Tibial nerve (tissue), 4 donors: ENCODE measurements around the gene PNPLA3. TPM values are rescaled to one million over a fixed set of nuclear protein-coding genes. Genes with fewer than 3 reads are reported as not detected.
A peak's percentile ranks its signal among the peaks of the same experiment; 100 is the strongest.

Source experiments
- DNase-seq, 2 donors: peaks; one replicate each; pipeline ENCODE4 v3.0.0-alpha.2; 2019; ENCODE audit warnings: low spot score in 2 of 2
- H3K27ac ChIP-seq, 4 donors: fragments of 200-600 bp; sonication (generic) in 3 of 4; one replicate each; pipeline ENCODE4 v1.5.1; 2017 to 2019; ENCODE audit warnings: mild to moderate bottlenecking in 1 of 4
- H3K27me3 ChIP-seq, 2 donors: fragments of 200-600 bp; sonication (generic) in 1 of 2; one replicate each; pipeline versions ENCODE4 v1.5.1 to v1.6.0; 2017 to 2019
- H3K36me3 ChIP-seq, 3 donors: fragments of 200-600 bp; sonication (generic); one replicate each; pipeline ENCODE4 v1.5.1; 2018 to 2019
- H3K4me1 ChIP-seq, 4 donors: fragments of 200-600 bp; sonication (generic) in 3 of 4; one replicate each; pipeline ENCODE4 v1.5.1; 2017 to 2019
- H3K4me3 ChIP-seq, 4 donors: fragments of 200-600 bp; sonication (generic) in 3 of 4; one replicate each; pipeline ENCODE4 v1.5.1; 2017 to 2019; ENCODE audit warnings: mild to moderate bottlenecking in 1 of 4, moderate library complexity in 1 of 4
- H3K9me3 ChIP-seq, 4 donors: fragments of 200-600 bp; sonication (generic) in 3 of 4; one replicate each; pipeline ENCODE4 v1.5.1; 2017 to 2019
- CTCF ChIP-seq, 5 experiments: fragments of 200-600 bp in 3 of 5; fragments of 450-650 bp in 2 of 5; sonication (generic) in 3 of 5; IDR thresholded peaks; one replicate each; pipeline ENCODE4 v1.5.1; 2016 to 2019; ENCODE audit warnings: antibody characterized with exemption in 5 of 5, mild to moderate bottlenecking in 3 of 5, moderate library complexity in 2 of 5
- EP300 ChIP-seq, 2 donors: sonication (generic); formaldehyde crosslinking; IDR thresholded peaks; one replicate each; pipeline ENCODE4 v1.6.1; 2017; ENCODE audit warnings: antibody characterized with exemption in 2 of 2, mild to moderate bottlenecking in 1 of 2
- POLR2A ChIP-seq, 2 donors: fragments of 450-650 bp; IDR thresholded peaks; one replicate each; pipeline ENCODE4 v1.6.1; 2017; ENCODE audit warnings: antibody characterized with exemption in 2 of 2, mild to moderate bottlenecking in 2 of 2, moderate library complexity in 2 of 2
- WGBS, 2 donors: methylation state at CpG; one replicate each; pipeline ENCODE4 v1.1.5; 2018; 5-methylcytosine and 5-hydroxymethylcytosine counted together
- total RNA-seq, 4 donors: library from RNA; depleted of rRNA; stranded (reverse); fragments of >200 nt; gene quantifications; one replicate each; pipeline ENCODE4 v1.1.0, GENCODE V29; 2016

The PNPLA3 gene
- total RNA-seq, 4 donors from 2014 or later = 0.44 to 9.3 (median 1.1) TPM

- TF ChIP-seq EP300 (IDR thresholded peaks at IDR 0.05) (no peak), POLR2A (IDR thresholded peaks at IDR 0.05) (no peak), CTCF (IDR thresholded peaks at IDR 0.05) (no peak)
- Histone ChIP-seq H3K9me3 (no peaks in the 10 kb centered on the region), H3K4me1 (no peaks in the 10 kb centered on the region), H3K4me3 (no peak overlapping the region), H3K27me3 (peaks cover 0 to 15% of the 10 kb centered on the region in 2 donors), H3K36me3 (no peaks in the 10 kb centered on the region), H3K27ac (no peak overlapping the region)
- 89 to 91% methylated on average over 11 to 17 of the region's 17 CpGs for WGBS, 2 donors
- DNase-seq = no peak
Measured at GRCh38 chr22:43883719-43884415, 39.7 kb upstream of the PNPLA3 start.

DNA sequence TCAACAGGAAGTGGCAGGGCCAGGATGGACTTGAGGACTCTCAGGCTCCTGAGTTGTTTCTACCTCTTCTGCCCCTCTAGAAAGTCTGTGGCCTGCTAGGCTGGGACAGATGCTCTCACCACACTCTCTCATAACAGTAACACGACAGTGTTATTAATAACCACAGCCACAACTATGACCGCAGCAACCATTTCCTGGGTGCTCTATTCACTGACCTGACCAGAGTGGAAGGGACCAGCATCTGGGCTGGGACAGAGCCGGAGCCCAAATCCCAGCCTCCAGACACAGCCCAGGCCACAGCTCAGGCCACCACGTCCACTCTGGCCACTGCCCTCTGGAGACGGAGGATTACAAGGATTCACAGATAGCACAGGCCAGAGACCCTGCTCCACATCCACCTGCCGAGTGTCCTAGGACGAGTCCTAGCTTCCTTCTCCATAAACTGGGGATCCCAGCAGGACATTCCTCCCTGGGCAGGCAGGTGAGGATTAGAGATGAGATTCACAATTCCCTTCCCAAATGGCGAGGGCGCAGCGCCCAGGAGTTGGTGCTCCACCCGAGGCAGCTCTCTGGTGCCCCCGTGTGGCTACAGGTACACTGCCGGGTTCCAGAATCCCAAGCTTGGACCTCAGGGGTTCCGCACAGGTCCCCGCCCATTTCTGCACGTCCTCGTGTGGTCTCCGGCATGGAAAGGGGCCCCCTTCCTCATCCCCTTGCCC lies 38.8 kb upstream of the PNPLA3 start:
- Histone ChIP-seq H3K36me3 (no peaks in the 10 kb centered on the region), H3K27me3 (peaks cover 0 to 24% of the 10 kb centered on the region in 2 donors), H3K4me3 (no peak overlapping the region), H3K27ac (no peak overlapping the region), H3K9me3 (no peaks in the 10 kb centered on the region), H3K4me1 (no peaks in the 10 kb centered on the region)
- peak; percentile 49 to 53 for DNase-seq
- TF ChIP-seq EP300 (IDR thresholded peaks at IDR 0.05) = no peak
- peak; percentile 49 to 65 (median 62) for TF ChIP-seq CTCF (IDR thresholded peaks at IDR 0.05)
- TF ChIP-seq POLR2A (IDR thresholded peaks at IDR 0.05) = no peak
- WGBS, 2 donors = 23 to 26% methylated on average over 14 to 18 of the region's 18 CpGs

DNA sequence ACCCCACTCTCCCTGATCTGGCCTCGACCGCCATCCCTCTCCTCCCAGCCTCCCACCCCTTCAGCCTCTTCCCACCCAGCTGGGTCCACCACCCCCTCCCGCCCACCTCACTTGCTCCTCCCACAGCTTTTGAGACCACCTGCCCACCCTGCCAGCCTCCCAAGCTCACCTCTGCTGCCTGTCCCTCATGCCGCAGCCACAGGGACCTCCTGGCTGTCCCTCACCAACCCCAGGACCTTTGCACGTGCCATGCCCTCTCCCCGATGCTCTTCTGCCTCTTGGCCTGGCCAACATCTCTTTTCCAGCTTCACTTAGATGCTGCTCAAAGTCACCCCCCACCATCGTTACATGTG lies 38.3 kb upstream of the PNPLA3 start:
- no peak for DNase-seq
- no peaks in the 10 kb centered on the region for H3K36me3 ChIP-seq
- no peaks in the 10 kb centered on the region for H3K4me1 ChIP-seq
- H3K27ac ChIP-seq = no peak overlapping the region
- H3K27me3 ChIP-seq = peaks cover 0 to 29% of the 10 kb centered on the region in 2 donors
- 62 to 78% methylated on average over 7 of the region's 7 CpGs for WGBS, 2 donors
- H3K9me3 ChIP-seq = no peaks in the 10 kb centered on the region
- no peak overlapping the region for H3K4me3 ChIP-seq
- no peak for TF ChIP-seq CTCF (IDR thresholded peaks at IDR 0.05)

DNA sequence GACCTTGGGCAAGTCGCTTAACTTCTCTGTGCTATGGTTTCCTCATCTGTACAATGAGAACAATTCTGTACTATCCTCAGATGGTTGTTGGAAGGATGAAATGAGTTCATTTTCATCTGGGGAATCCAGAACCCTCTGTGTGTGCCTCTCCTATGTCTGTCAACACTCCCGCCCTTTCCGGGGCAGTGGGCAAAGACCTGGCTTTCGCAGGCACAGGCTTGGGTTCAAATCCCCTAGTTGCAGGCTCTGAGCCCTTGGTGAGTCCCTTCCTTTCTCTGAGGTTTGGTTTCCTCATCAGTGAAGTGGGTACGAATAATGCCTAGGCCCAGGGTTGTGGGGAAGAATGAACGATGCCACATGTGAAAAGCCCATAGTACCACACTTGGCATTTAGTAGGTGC lies 37.8 kb upstream of the PNPLA3 start:
- no peaks in the 10 kb centered on the region for H3K9me3 ChIP-seq
- H3K27me3 ChIP-seq = peaks cover 0 to 34% of the 10 kb centered on the region in 2 donors
- 87 to 94% methylated on average over 6 of the region's 6 CpGs for WGBS, 2 donors
- no peak overlapping the region for H3K27ac ChIP-seq
- H3K36me3 ChIP-seq = no peaks in the 10 kb centered on the region
- no peaks in the 10 kb centered on the region for H3K4me1 ChIP-seq
- no peak overlapping the region for H3K4me3 ChIP-seq
- TF ChIP-seq EP300 (IDR thresholded peaks at IDR 0.05) = no peak
- no peak for TF ChIP-seq POLR2A (IDR thresholded peaks at IDR 0.05)
- no peak for TF ChIP-seq CTCF (IDR thresholded peaks at IDR 0.05)
- no peak for DNase-seq

- H3K27me3 ChIP-seq = peaks cover 0 to 38% of the 10 kb centered on the region in 2 donors
- peaks cover 0 to 4% (median 0%) of the 10 kb centered on the region in 4 donors for H3K4me1 ChIP-seq
- no peak overlapping the region for H3K27ac ChIP-seq
- WGBS, 2 donors = 62 to 71% methylated on average over 8 of the region's 8 CpGs
- H3K36me3 ChIP-seq = no peaks in the 10 kb centered on the region
- H3K4me3 ChIP-seq = no peak overlapping the region
- no peak for TF ChIP-seq EP300 (IDR thresholded peaks at IDR 0.05)
- no peak for TF ChIP-seq CTCF (IDR thresholded peaks at IDR 0.05)
- no peak for TF ChIP-seq POLR2A (IDR thresholded peaks at IDR 0.05)
- DNase-seq = no peak
- no peaks in the 10 kb centered on the region for H3K9me3 ChIP-seq
Measured at GRCh38 chr22:43886231-43886630, 37.4 kb upstream of the PNPLA3 start.
